ENCODE data around the gene PLEKHA6. TPM values are rescaled to one million over a fixed set of nuclear protein-coding genes. Genes with fewer than 3 reads are reported as not detected.

The PLEKHA6 gene
- total RNA-seq, 4 donors from 2014 or later: 3.7 to 15.4 (median 12.8) TPM

- H3K4me3 ChIP-seq: no peak overlapping the region
- WGBS: 99% methylated on average over 13 of the region's 14 CpGs
- peak in 1 of 2 donors; percentile 39 for DNase-seq (ENCODE audit: low spot score in 2 of 2)
- H3K27ac ChIP-seq: no peak overlapping the region
- TF ChIP-seq EP300 (IDR thresholded peaks at IDR 0.05) (no peak), CTCF (IDR thresholded peaks at IDR 0.05) (no peak), POLR2A (IDR thresholded peaks at IDR 0.05) (no peak), POLR2AphosphoS5 (IDR thresholded peaks at IDR 0.05) (no peak)
- H3K36me3 ChIP-seq: no peaks in the 10 kb centered on the region
- H3K4me1 ChIP-seq: peaks cover 7% of the 10 kb centered on the region
- no peaks in the 10 kb centered on the region for H3K27me3 ChIP-seq
- no peaks in the 10 kb centered on the region for H3K9me3 ChIP-seq
Measured at GRCh38 chr1:204230211-204230610, 129.5 kb downstream of the PLEKHA6 start.

- Histone ChIP-seq H3K36me3 (no peaks in the 10 kb centered on the region), H3K9me3 (no peaks in the 10 kb centered on the region), H3K27ac (no peak overlapping the region), H3K27me3 (no peaks in the 10 kb centered on the region), H3K4me3 (no peak overlapping the region), H3K4me1 (peaks cover 7% of the 10 kb centered on the region)
- WGBS: 93% methylated on average over 13 of the region's 13 CpGs
- no peak for DNase-seq (ENCODE audit: low spot score in 2 of 2)
- TF ChIP-seq CTCF (IDR thresholded peaks at IDR 0.05) (no peak), EP300 (IDR thresholded peaks at IDR 0.05) (no peak), POLR2A (IDR thresholded peaks at IDR 0.05) (no peak), POLR2AphosphoS5 (IDR thresholded peaks at IDR 0.05) (no peak)
Measured at GRCh38 chr1:204228896-204229295, 130.8 kb downstream of the PLEKHA6 start.

GRCh38 chr1:204227996-204228785 is 131.5 kb downstream of the PLEKHA6 start:
- no peaks in the 10 kb centered on the region for H3K27me3 ChIP-seq
- DNase-seq (ENCODE audit: low spot score in 2 of 2): no peak
- H3K36me3 ChIP-seq: no peaks in the 10 kb centered on the region
- H3K27ac ChIP-seq: no peak overlapping the region
- TF ChIP-seq EP300 (IDR thresholded peaks at IDR 0.05): no peak
- TF ChIP-seq CTCF (IDR thresholded peaks at IDR 0.05): no peak
- TF ChIP-seq POLR2AphosphoS5 (IDR thresholded peaks at IDR 0.05): no peak
- no peak for TF ChIP-seq POLR2A (IDR thresholded peaks at IDR 0.05)
- no peak overlapping the region for H3K4me3 ChIP-seq
- 94% methylated on average over 20 of the region's 20 CpGs for WGBS
- H3K4me1 ChIP-seq: peaks cover 7% of the 10 kb centered on the region
- H3K9me3 ChIP-seq: no peaks in the 10 kb centered on the region

GRCh38 chr1:204227351-204227750 is 132.4 kb downstream of the PLEKHA6 start:
- Histone ChIP-seq H3K27ac (no peak overlapping the region), H3K4me1 (peaks cover 7% of the 10 kb centered on the region), H3K27me3 (no peaks in the 10 kb centered on the region), H3K36me3 (no peaks in the 10 kb centered on the region), H3K9me3 (no peaks in the 10 kb centered on the region), H3K4me3 (no peak overlapping the region)
- TF ChIP-seq POLR2A (IDR thresholded peaks at IDR 0.05): no peak
- no peak for TF ChIP-seq CTCF (IDR thresholded peaks at IDR 0.05)
- no peak for TF ChIP-seq POLR2AphosphoS5 (IDR thresholded peaks at IDR 0.05)
- TF ChIP-seq EP300 (IDR thresholded peaks at IDR 0.05): no peak
- DNase-seq (ENCODE audit: low spot score in 2 of 2): no peak
- 97% methylated on average over 2 of the region's 2 CpGs for WGBS

- no peaks in the 10 kb centered on the region for H3K27me3 ChIP-seq
- 67% methylated on average over 16 of the region's 16 CpGs for WGBS
- no peak for TF ChIP-seq POLR2AphosphoS5 (IDR thresholded peaks at IDR 0.05)
- TF ChIP-seq CTCF (IDR thresholded peaks at IDR 0.05): no peak
- no peak for TF ChIP-seq POLR2A (IDR thresholded peaks at IDR 0.05)
- TF ChIP-seq EP300 (IDR thresholded peaks at IDR 0.05): no peak
- H3K36me3 ChIP-seq: peaks cover 4% of the 10 kb centered on the region
- H3K27ac ChIP-seq: peak overlapping the region; percentile 13
- H3K9me3 ChIP-seq: no peaks in the 10 kb centered on the region
- DNase-seq (ENCODE audit: low spot score in 2 of 2): peak in 1 of 2 donors; percentile 40
- no peak overlapping the region for H3K4me3 ChIP-seq
- peaks cover 7% of the 10 kb centered on the region for H3K4me1 ChIP-seq
Measured at GRCh38 chr1:204225841-204226735, 133.6 kb downstream of the PLEKHA6 start.
